Activated naive CD4-positive, alpha-beta T cell treated with anti-CD3 and anti-CD28 coated beads, Interleukin-2, amount 50 U/mL, for 72 hours (primary cell): ENCODE results near the gene SNAP29. TPM values are rescaled to one million over a fixed set of nuclear protein-coding genes. Genes with fewer than 3 reads are reported as not detected.
A peak's percentile ranks its signal among the peaks of the same experiment; 100 is the strongest.
"Not testable (repeated sequence)": the region's sequence is repeated elsewhere in the genome, so short reads cannot be mapped to it uniquely, and the experiment has no call there.

Source experiments
- ATAC-seq, 2 donors: fragments of 150-1000 bp; cut with Tn5 transposase; 2 replicates each; pipeline ENCODE4 v1.10.0; 2021; ENCODE audit warnings: mild to moderate bottlenecking in 2 of 2, moderate library complexity in 2 of 2
- DNase-seq, 2 donors: peaks; one replicate each; pipeline ENCODE4 v3.0.0; 2021 to 2022; ENCODE audit warnings: low spot score in 2 of 2
- H3K27ac Mint-ChIP-seq, 2 donors: one replicate each; pipeline ENCODE4 v1.8.0; 2022; ENCODE audit warnings: mild to moderate bottlenecking in 2 of 2, mixed read lengths in 2 of 2
- H3K36me3 Mint-ChIP-seq, 2 donors: one replicate each; pipeline ENCODE4 v1.8.0; 2022; ENCODE audit warnings: mixed read lengths in 2 of 2
- H3K9me3 Mint-ChIP-seq, 2 donors: one replicate each; pipeline ENCODE4 v1.8.0; 2022; ENCODE audit warnings: mixed read lengths in 2 of 2
- total RNA-seq, 2 donors: library from RNA; stranded (reverse); gene quantifications; one replicate each; pipeline ENCODE4 v1.2.3, GENCODE V29; 2022

Gene SNAP29
- total RNA-seq, 2 donors from 2014 or later = 25.2 to 25.6 TPM

GRCh38 chr22:20826373-20827152 is 32.2 kb upstream of the SNAP29 start:
- not testable (repeated sequence) for ATAC-seq, H3K9me3 Mint-ChIP-seq, H3K36me3 Mint-ChIP-seq, H3K27ac Mint-ChIP-seq, DNase-seq

DNA sequence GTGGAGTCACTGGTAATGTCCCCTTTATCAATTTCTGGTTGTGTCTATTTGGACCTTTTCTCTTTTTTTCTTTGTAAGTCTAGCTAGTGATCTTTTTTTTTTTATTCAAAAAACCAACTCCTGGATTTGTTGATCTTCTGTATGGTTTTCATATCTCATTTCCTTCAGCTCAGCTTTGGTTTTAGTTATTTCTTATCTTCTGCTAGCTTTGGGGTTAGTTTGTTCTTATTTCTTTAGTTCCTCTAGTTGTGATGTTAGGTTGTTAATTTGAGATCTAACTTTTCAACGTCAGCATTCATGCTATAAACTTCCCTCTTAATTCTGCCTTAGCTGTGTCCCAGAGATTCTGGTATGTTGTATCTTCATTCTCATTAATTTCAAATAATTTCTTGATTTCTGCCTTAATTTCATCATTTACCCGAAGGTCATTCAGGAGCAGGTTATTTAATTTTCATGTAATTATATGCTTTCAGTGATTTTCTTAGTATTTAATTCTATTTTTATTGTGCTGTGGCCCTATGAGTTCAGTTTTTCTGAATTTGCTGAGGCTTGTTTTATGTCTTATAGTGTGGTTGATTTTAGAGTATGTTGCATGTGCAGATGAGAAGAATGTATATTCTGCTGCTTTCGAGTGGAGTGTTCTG is 29.2 kb upstream of the SNAP29 start:
- no peaks in the 10 kb centered on the region for H3K9me3 Mint-ChIP-seq
- H3K36me3 Mint-ChIP-seq = peaks cover 12 to 13% of the 10 kb centered on the region in 2 donors

DNA sequence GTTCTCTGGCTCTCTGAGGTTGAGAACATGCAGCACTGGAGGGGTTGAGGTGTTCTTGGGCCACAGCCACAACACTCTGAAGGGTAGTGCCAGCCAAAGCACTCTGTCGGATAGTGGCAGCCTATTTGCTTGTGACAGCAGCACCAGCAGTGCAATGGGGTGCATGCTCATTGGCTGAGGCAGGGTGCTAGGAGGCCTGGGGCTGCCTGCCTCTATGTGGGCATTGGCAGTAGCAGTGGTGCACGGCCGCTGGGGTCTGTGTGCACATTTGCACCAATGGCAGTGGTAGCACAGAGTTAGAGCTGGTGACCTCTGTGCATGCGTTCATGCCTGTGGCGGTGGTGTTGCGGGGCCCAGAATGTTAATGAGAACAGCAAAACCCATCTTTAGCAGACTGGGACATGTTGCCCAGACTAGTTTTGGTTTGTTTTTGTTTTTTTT is 25.6 kb upstream of the SNAP29 start:
- ATAC-seq (no peak), DNase-seq (no peak)
- H3K9me3 Mint-ChIP-seq = no peaks in the 10 kb centered on the region
- no peak overlapping the region for H3K27ac Mint-ChIP-seq
- H3K36me3 Mint-ChIP-seq = peaks cover 12 to 14% of the 10 kb centered on the region in 2 donors

More for the DNA sequence above, 29.2 kb upstream of the SNAP29 start:
- H3K27ac Mint-ChIP-seq = no peak overlapping the region
- ATAC-seq = no peak
- no peak for DNase-seq

GRCh38 chr22:20834206-20834605 is 24.6 kb upstream of the SNAP29 start:
- DNase-seq = no peak
- Mint-ChIP-seq H3K9me3 (no peaks in the 10 kb centered on the region), H3K27ac (peak overlapping the region; percentile 44 to 45), H3K36me3 (peaks cover 12 to 18% of the 10 kb centered on the region in 2 donors)
- ATAC-seq = no peak

DNA sequence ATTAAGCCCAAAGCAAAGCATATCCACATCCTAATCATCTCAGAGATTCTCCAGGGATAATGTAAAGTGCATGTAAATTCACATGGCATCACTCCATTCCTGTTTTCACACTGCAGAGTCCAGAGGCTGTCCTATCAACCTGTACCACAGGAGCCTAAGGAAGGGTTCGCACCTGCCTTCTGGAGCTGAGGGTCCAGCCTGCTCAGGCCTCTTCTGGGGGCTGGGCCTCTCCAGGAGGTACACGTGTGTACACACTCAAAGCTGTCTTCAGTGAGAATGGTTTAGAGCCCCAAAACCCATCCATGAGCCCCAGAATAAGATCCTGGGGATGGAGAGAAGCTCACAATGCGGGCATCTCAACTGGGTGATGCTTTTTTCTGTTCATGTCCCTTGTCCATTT is 24.1 kb upstream of the SNAP29 start:
- H3K36me3 Mint-ChIP-seq = peaks cover 12 to 18% of the 10 kb centered on the region in 2 donors
- no peak for ATAC-seq
- DNase-seq = no peak
- H3K27ac Mint-ChIP-seq = no peak overlapping the region
- H3K9me3 Mint-ChIP-seq = no peaks in the 10 kb centered on the region

DNA sequence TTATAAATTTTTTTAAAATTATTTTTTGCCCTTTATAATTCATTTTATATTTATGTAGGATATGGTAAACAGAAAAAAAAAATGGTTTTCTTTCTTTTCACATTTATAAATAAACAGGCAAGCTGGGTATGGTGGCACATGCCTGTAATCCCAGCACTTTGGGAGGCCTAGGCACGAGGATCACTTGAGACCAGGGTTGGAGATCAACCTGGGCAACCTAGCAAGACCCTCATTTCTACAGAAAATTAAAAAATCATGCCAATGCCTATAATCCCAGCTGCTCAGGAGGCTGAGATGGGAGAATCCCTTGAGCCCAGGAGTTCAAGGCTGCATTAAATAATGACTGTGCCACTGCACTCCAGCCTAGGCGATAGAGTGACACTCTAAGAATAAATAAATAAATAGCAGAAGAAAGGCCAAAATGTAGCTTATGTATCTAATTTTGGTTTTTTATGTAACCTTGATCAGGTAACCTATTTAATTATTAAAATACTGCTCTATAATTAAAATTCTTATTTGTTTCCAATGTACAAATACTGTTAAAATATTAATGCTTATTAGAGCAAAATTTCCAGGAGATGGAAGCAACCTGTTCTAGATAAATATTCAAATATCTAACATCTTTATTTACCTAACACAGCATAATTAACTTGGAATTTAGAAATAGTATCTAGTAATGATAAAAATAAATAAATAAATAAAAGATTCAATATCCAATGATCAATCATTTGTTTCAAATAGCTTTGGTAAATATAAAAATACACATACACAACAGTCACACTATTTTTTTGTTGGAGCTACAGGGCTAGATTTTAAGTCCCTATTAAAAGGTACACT is 21.6 kb upstream of the SNAP29 start:
- Mint-ChIP-seq H3K27ac (no peak overlapping the region), H3K9me3 (no peaks in the 10 kb centered on the region), H3K36me3 (peaks cover 12 to 18% of the 10 kb centered on the region in 2 donors)
- ATAC-seq (no peak), DNase-seq (no peak)

DNA sequence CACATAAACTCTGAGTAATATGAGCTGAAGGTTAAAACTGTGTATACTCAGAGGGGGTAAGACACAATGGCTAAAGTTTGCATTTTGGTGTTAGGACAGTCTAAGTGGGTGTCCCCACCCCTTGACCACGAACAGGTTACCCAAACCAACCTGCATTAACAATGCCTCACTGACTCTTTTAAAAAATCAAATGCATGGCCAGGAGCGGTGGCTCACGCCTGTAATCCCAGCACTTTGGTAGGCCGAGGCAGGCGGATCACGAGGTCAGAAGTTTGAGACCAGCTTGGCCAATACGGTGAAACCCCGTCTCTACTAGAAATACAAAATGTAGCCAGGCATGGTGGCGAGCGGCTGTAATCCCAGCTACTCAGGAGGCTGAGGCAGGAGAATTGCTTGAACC is 19.5 kb upstream of the SNAP29 start:
- H3K27ac Mint-ChIP-seq, H3K36me3 Mint-ChIP-seq, H3K9me3 Mint-ChIP-seq, ATAC-seq, DNase-seq: not testable (repeated sequence)

DNA sequence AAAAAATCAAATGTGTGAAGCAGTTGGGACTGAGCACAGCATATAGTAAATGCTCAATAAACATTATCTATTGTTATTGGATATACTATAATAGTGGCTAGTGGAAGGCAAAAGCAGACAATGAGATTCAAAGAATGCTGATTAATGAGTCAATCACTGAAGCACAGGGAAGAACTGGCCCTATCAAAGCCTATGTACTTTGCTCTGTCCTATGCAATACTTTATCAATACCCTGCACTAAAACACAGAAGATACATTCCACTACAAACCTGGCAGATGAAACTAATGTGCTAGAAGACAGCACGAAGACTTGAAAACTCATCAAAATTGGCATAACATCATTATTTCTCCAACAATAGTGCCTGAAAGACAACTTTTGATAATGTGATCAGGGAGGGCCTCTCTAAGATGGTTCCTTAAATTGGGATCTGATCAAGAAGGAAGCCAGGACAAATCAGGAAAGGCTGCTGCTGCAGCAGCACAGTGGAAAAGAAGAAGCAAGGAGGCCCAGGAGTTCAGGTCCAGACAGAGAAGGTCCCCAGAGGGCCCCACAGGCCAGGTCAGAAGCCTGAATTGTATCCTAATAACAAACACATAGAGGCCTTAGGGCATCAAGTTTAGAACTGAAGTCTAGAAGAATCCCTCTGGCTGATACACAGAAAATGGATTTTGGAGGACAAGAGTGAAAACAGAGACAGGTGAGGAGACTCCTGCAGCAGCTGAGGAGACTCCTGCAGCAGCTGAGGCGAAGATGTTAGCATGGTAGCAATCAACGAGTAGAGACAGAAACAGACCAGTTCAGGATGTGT is 18.8 kb upstream of the SNAP29 start:
- ATAC-seq = no peak
- DNase-seq = no peak
- H3K27ac Mint-ChIP-seq = peak overlapping the region; percentile 10 to 26
- peaks cover 0 to 5% of the 10 kb centered on the region in 2 donors for H3K36me3 Mint-ChIP-seq
- no peaks in the 10 kb centered on the region for H3K9me3 Mint-ChIP-seq

DNA sequence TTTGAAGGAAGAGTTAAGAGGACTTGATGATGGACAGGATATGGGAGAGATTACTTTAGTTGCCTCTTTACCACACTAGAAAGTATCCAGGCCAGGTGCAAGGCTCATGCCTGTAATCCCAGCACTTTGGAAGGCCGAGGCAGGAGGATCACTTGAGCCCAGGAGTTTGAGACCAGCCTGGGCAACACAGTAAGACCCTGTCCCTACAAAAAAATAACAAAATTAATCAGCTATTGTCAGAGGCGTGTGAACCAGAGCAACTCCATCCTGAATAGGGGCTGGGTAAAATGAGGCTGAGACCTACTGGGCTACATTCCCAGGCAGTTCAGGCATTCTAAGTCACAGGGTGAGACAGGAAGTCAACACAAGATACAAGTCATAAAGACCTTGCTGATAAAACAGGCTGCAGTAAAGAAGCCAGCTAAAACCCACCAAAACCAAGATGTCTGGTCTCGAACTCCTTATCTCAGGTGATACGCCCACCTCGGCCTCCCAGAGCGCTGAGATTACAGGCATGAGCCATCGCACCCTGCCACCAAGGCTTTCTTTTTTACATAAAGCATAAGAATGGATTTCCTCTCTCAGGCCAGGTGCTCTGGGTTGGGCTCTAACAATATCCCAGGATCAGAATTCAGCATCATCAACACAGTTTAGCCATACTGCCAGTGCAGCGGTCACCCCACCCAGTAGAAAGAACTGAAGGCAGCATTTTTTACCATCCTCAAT is 18.0 kb upstream of the SNAP29 start:
- ATAC-seq (peak in 1 of 2 donors; percentile 14), DNase-seq (peak in 1 of 2 donors; percentile 5)
- Mint-ChIP-seq H3K27ac (peak overlapping the region; percentile 10 to 65), H3K9me3 (no peaks in the 10 kb centered on the region), H3K36me3 (peaks cover 0 to 5% of the 10 kb centered on the region in 2 donors)

GRCh38 chr22:20843501-20843900 is 15.3 kb upstream of the SNAP29 start:
- no peak overlapping the region for H3K27ac Mint-ChIP-seq
- peaks cover 0 to 2% of the 10 kb centered on the region in 2 donors for H3K36me3 Mint-ChIP-seq
- ATAC-seq (no peak), DNase-seq (no peak)
- no peaks in the 10 kb centered on the region for H3K9me3 Mint-ChIP-seq

DNA sequence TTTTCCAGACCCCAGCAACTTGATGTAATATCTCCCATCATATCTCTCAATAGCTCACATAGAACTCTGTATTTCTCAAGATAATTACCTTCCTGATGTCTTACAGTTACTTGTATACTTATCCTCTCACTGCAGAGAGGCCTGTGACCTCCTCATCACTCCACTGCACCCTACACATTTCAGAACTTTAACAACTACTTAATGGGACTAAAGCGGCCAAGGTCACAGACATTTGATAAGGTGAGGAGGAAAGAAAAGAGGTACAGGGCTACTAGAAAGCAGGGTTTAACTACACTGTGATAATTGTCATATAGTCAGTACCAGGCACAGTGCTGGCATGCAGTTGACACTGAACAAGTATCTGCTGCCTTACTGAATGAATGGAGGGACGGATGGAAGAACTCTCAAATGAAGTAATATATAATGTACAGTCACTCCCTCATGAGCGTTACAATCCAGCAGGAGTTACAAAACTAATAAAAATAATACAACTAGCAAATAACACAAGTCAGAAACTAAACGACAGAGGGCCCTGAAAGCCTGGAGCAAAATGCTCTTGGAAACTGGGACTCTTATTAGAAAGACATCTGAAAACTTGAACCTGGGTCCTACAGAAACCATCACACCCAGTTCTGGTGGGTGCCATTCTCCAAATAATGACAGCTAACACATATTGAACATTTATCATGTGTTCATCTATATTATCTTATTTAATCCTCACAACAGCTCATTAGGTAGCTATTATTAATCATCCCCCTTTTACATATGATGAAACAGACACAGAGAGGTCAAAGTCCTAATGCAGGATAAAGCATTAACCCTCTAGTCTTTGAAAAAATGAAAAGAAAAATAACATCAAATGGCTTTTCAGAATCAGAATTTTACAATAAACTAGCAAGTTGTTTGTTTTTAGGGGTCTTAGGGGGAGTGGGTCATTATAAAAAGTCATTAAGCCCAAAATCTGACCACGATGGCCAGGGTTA is 14.5 kb upstream of the SNAP29 start:
- no peaks in the 10 kb centered on the region for H3K36me3 Mint-ChIP-seq

DNA sequence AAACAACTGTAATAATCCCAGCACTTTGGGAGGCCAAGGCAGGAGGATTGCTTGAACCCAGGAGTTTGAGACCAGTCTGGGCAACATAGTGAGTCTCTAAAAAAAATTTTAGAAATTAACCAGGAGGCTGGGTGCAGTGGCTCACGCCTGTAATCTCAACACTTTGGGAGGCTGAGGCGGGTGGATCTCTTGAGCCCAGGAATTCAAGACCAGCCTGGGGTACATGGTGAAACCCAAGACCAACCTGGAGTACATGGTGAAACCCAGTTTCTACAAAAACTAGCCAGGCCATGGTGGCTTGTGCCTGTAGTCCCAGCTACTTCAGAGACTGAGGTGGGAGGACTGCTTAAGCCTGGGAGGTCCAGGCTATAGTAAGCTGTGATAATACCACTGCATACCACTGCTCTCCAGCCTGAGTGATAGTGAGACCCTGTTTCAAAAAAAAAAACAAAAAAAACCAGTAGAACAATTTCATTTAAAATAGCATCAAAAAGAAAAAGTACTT is 11.4 kb upstream of the SNAP29 start:
- H3K36me3 Mint-ChIP-seq = no peaks in the 10 kb centered on the region
- H3K9me3 Mint-ChIP-seq = no peaks in the 10 kb centered on the region
- peak overlapping the region in 1 of 2 donors; percentile 2 for H3K27ac Mint-ChIP-seq
- DNase-seq (no peak), ATAC-seq (no peak)

More for the DNA sequence above, 14.5 kb upstream of the SNAP29 start:
- ATAC-seq = no peak
- Mint-ChIP-seq H3K9me3 (no peaks in the 10 kb centered on the region), H3K27ac (no peak overlapping the region)
- no peak for DNase-seq

DNA sequence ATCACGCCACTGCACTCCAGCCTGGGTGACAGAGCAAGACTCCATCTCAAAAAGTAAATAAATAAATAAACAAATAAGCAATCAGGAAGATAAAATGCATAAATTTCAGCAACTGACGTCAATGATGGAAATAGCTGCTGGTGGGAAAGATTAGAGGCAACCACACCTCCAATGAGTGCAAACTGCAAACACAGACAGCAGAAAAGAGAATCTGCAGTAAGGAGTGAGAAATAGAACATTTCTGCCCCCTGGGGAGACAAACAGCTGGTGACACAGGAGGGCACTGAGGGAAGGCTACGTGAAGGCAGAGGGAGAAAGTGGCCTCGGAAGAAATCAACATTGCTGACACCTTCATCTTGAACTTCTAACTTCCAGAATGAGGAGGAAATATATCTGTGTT is 6.7 kb upstream of the SNAP29 start:
- Mint-ChIP-seq H3K9me3 (no peaks in the 10 kb centered on the region), H3K27ac (no peak overlapping the region), H3K36me3 (no peaks in the 10 kb centered on the region)
- DNase-seq (no peak), ATAC-seq (no peak)

DNA sequence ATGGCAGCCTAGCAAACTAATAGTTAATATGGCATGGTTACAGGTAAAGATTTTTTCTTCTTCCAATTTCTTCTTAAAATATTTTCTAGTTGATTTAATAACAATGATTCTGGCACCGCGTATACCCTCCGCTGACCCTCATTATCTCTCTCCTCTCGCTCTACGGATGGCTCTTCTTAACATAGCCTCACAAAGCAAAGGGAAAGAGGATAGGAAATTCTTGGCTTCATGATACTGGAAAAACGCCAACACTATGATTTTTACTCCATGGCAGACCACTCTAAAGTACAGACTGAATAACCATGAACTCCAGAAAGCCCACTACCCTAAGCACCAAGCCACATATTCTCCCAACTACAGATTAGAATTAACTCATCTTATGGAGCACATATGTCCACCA is 6.3 kb upstream of the SNAP29 start:
- no peak for DNase-seq
- no peak for ATAC-seq
- Mint-ChIP-seq H3K27ac (no peak overlapping the region), H3K36me3 (no peaks in the 10 kb centered on the region), H3K9me3 (no peaks in the 10 kb centered on the region)
